HG03469 (cell line): ENCODE measurements around the gene RPL29.
"Not testable (repeated sequence)": the region's sequence is repeated elsewhere in the genome, so short reads cannot be mapped to it uniquely, and the experiment has no call there.

Experiments
- ATAC-seq: cut with Tn5 transposase; IDR thresholded peaks from one replicate; pipeline ENCODE4 v1.9.1; 2021; ENCODE audit warnings: mild to moderate bottlenecking, moderate library complexity, moderate number of reproducible peaks; ENCODE audit not compliant: unreplicated experiment

The RPL29 gene

GRCh38 chr3:51995346-51996163 is at the start of gene RPL29:
RPL29 (minus strand) TSS chr3:51995895; CDS start chr3:51995461, 434 bp downstream.
- peak; percentile 58 for ATAC-seq

- no peak for ATAC-seq
Measured at GRCh38 chr3:52044869-52045619, 49.3 kb upstream of the RPL29 start.

- no peak for ATAC-seq
Measured at GRCh38 chr3:52043750-52044149, 48.1 kb upstream of the RPL29 start.

- ATAC-seq = not testable (repeated sequence)
Measured at GRCh38 chr3:52043039-52043438, 47.3 kb upstream of the RPL29 start.

- no peak for ATAC-seq
Measured at GRCh38 chr3:52041118-52041731, 45.5 kb upstream of the RPL29 start.

- no peak for ATAC-seq
Measured at GRCh38 chr3:52040600-52040999, 44.9 kb upstream of the RPL29 start.

GRCh38 chr3:52039846-52040245 is 44.2 kb upstream of the RPL29 start:
- no peak for ATAC-seq

- no peak for ATAC-seq
Measured at GRCh38 chr3:52039426-52039825, 43.7 kb upstream of the RPL29 start.

- no peak for ATAC-seq
Measured at GRCh38 chr3:52038227-52038626, 42.5 kb upstream of the RPL29 start.

- ATAC-seq = no peak
Measured at GRCh38 chr3:52037291-52037690, 41.6 kb upstream of the RPL29 start.

- ATAC-seq = no peak
Measured at GRCh38 chr3:52036829-52037228, 41.1 kb upstream of the RPL29 start.

GRCh38 chr3:52036222-52036694 is 40.6 kb upstream of the RPL29 start:
- ATAC-seq = no peak

- no peak for ATAC-seq
Measured at GRCh38 chr3:52034651-52035050, 39.0 kb upstream of the RPL29 start.

- no peak for ATAC-seq
Measured at GRCh38 chr3:52034212-52034611, 38.5 kb upstream of the RPL29 start.

- ATAC-seq = not testable (repeated sequence)
Measured at GRCh38 chr3:52033748-52034147, 38.1 kb upstream of the RPL29 start.

GRCh38 chr3:52032702-52033408 is 37.2 kb upstream of the RPL29 start:
- ATAC-seq = no peak

GRCh38 chr3:52031896-52032295 is 36.2 kb upstream of the RPL29 start:
- ATAC-seq = no peak

GRCh38 chr3:52030714-52031310 is 35.1 kb upstream of the RPL29 start:
- no peak for ATAC-seq

GRCh38 chr3:52029535-52029934 is 33.8 kb upstream of the RPL29 start:
- ATAC-seq = no peak

- no peak for ATAC-seq
Measured at GRCh38 chr3:52029053-52029452, 33.4 kb upstream of the RPL29 start.
